ENCODE results near the gene WDR20. TPM values are rescaled to one million over a fixed set of nuclear protein-coding genes. Genes with fewer than 3 reads are reported as not detected.

The WDR20 gene
- total and polyA plus RNA-seq, 2 of the 8 experiments (the other 6 are each of a cell fraction or from before 2014, with no cell fraction given): 11.2 to 26.7 TPM

DNA sequence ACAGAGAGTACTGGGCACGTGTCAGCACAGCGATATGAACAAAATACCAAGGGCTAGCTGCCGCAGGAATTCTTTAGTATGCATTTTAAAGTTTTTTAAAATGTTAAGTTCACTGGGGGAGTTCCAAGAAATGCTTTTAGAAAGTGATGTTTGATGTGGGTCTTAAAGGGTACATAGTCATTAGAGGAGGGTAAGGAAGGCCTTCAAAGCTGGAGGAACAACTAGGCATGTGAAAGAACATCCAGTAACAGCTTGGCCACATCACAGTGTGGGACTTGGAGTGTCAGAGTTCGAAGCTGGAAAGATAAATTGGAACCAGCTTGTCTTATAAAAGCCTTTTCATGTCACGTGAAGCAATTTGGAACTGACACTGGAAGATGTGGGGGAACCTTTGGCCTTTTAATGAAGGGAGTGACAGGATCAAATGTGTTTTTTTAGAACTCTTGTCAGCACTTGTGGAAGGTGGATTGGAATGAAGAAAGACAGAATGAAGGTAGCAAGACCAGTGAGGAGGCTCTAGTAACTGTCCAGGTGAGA lies 57.7 kb downstream of the WDR20 start:
- no peak overlapping the region for H2AK5ac ChIP-seq (ENCODE audit: low read depth, low read length)
- no peaks in the 10 kb centered on the region for H3K27me3 ChIP-seq (replicated peaks in 1 of 4; ENCODE audit: control insufficient read depth in 3 of 4, extremely low read depth in 1 of 4, insufficient read depth in 3 of 4, low read length in 3 of 4)
- no peak overlapping the region for H2BK120ac ChIP-seq (replicated peaks; ENCODE audit: low read depth, low read length)
- peaks cover 2 to 19% of the 10 kb centered on the region in 2 experiments for H4K20me1 ChIP-seq (replicated peaks in 1 of 2; ENCODE audit: control insufficient read depth in 1 of 2, insufficient read depth in 2 of 2, low read length in 2 of 2)
- no peaks in the 10 kb centered on the region for H3K9me3 ChIP-seq (ENCODE audit: insufficient read depth in 2 of 2, low read depth in 1 of 2, low read length in 1 of 2)
- H3K18ac ChIP-seq (ENCODE audit: extremely low read depth, low read length): no peak overlapping the region
- H3K4me1 ChIP-seq (replicated peaks in 1 of 4; ENCODE audit: control insufficient read depth in 3 of 4, insufficient read depth in 4 of 4, low read length in 3 of 4): peaks cover 0 to 3% (median 0%) of the 10 kb centered on the region in 4 experiments; a peak in 2 of 7 replicates
- H3K79me1 ChIP-seq (ENCODE audit: low read depth, low read length): peaks cover 15% of the 10 kb centered on the region
- no peak overlapping the region for H3K4me3 ChIP-seq (ENCODE audit: extremely low read depth in 1 of 4, insufficient read depth in 2 of 4, low read depth in 3 of 4, low read length in 4 of 4)
- DNase-seq (ENCODE audit: low read depth in 1 of 2, low spot score in 2 of 2) (no peak), FAIRE-seq (no peak)
- peaks cover 0 to 32% (median 2%) of the 10 kb centered on the region in 4 experiments; a peak in 3 of 8 replicates for H3K36me3 ChIP-seq (ENCODE audit: control insufficient read depth in 2 of 4, insufficient read depth in 4 of 4, low read length in 3 of 4)
- no peak overlapping the region for H2BK5ac ChIP-seq (ENCODE audit: low read depth, low read length)
- H3K4ac ChIP-seq (replicated peaks; ENCODE audit: insufficient read length, low read depth, low read length): no peak overlapping the region
- no peak overlapping the region for H3K9ac ChIP-seq (replicated peaks in 1 of 4; ENCODE audit: extremely low read depth in 1 of 4, low read depth in 3 of 4, low read length in 3 of 4)
- POLR2A ChIA-PET (ENCODE audit: partially characterized antibody): interaction anchor here (0.7 to 1.0 kb wide), 2 partner anchors 21 to 166 kb away, joined by 3 read pairs; no protein-coding TSS in a partner anchor
- CTCF ChIA-PET (ENCODE audit: partially characterized antibody): interaction anchor here (0.5 to 1.5 kb wide), 4 partner anchors 9 to 46 kb away, joined by 3 to 6 read pairs (median 3); no protein-coding TSS in a partner anchor
- no peak overlapping the region for H4K5ac ChIP-seq (ENCODE audit: insufficient read length, low read depth, low read length)
- H3K4me2 ChIP-seq (ENCODE audit: insufficient read depth in 1 of 2, low read depth in 2 of 2, low read length in 2 of 2): no peak overlapping the region
- H2BK20ac ChIP-seq (ENCODE audit: low read length): no peak overlapping the region
- H3K23me2 ChIP-seq (ENCODE audit: low read depth, low read length): no peaks in the 10 kb centered on the region
- H4K91ac ChIP-seq (replicated peaks; ENCODE audit: insufficient read length, low read length): no peak overlapping the region
- no peak overlapping the region for H3K23ac ChIP-seq (ENCODE audit: insufficient read length)
- no peak overlapping the region for H3K56ac ChIP-seq (replicated peaks; ENCODE audit: insufficient read length, low read depth, low read length)
- peaks cover 0 to 21% of the 10 kb centered on the region in 2 experiments; a peak in 1 of 4 replicates for H3K79me2 ChIP-seq (ENCODE audit: control insufficient read depth in 1 of 2, insufficient read depth in 2 of 2, low read length in 2 of 2)
- 95% methylated on average over 5 of the region's 5 CpGs; no CpG with 5 or more reads in 1 of the 2 experiments for WGBS, 2 experiments (ENCODE audit: extremely low coverage in 1 of 2, insufficient coverage in 1 of 2, insufficient read length in 1 of 2, insufficient replicate concordance in 2 of 2, low coverage in 1 of 2, low lambda C conversion rate in 2 of 2, missing lambda C conversion rate in 1 of 2)
- no peak overlapping the region for H2AFZ ChIP-seq (ENCODE audit: low read length)
- no peak overlapping the region for H3K14ac ChIP-seq (ENCODE audit: insufficient read length)
- no peak overlapping the region for H4K8ac ChIP-seq (ENCODE audit: extremely low read depth, insufficient read depth, low read length)
- H3K27ac ChIP-seq (ENCODE audit: low read depth, low read length): no peak overlapping the region
- H2BK15ac ChIP-seq (ENCODE audit: low read length): no peak overlapping the region
- H2BK12ac ChIP-seq (ENCODE audit: low read depth, low read length): no peak overlapping the region
- TF ChIP-seq NANOG (IDR thresholded peaks at IDR 0.05; ENCODE audit: insufficient read depth, low read depth, low read length, poor library complexity, severe bottlenecking): no peak
- no peak for TF ChIP-seq BRCA1 (IDR thresholded peaks at IDR 0.05; ENCODE audit: low read depth, low read length)
- TF ChIP-seq CBX5 (IDR thresholded peaks at IDR 0.05; ENCODE audit: low read depth, low read length): no peak
- TF ChIP-seq HDAC2 (IDR thresholded peaks at IDR 0.05; ENCODE audit: borderline replicate concordance in 1 of 2, low read depth in 2 of 2, low read length in 2 of 2): no peak
- no peak for TF ChIP-seq YY1 (IDR thresholded peaks at IDR 0.05; ENCODE audit: low read depth, low read length)
- TF ChIP-seq MAFK (IDR thresholded peaks at IDR 0.05; ENCODE audit: low read depth, low read length): no peak
- no peak for TF ChIP-seq SAP30 (IDR thresholded peaks at IDR 0.05; ENCODE audit: insufficient read depth, insufficient replicate concordance, low read length)
- TF ChIP-seq TEAD4 (IDR thresholded peaks at IDR 0.05; ENCODE audit: low read depth, low read length): no peak
- TF ChIP-seq POLR2AphosphoS5 (IDR thresholded peaks at IDR 0.05; ENCODE audit: low read depth, low read length): no peak
- TF ChIP-seq RXRA (IDR thresholded peaks at IDR 0.05; ENCODE audit: insufficient read depth, low read depth, low read length): no peak
- TF ChIP-seq SP1 (IDR thresholded peaks at IDR 0.05; ENCODE audit: low read depth, low read length): no peak
- TF ChIP-seq, protein P1, sequence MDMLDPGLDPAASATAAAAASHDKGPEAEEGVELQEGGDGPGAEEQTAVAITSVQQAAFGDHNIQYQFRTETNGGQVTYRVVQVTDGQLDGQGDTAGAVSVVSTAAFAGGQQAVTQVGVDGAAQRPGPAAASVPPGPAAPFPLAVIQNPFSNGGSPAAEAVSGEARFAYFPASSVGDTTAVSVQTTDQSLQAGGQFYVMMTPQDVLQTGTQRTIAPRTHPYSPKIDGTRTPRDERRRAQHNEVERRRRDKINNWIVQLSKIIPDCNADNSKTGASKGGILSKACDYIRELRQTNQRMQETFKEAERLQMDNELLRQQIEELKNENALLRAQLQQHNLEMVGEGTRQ (IDR thresholded peaks at IDR 0.05; ENCODE audit: low read length): no peak
